HEK293T (cell line): ENCODE measurements around the gene ANKS4B.

Source experiments
- ELF4 ChIP-seq: fragments of 450-650 bp; IDR thresholded peaks from 2 replicates; pipeline ENCODE4 v1.6.1; 2017; ENCODE audit warnings: antibody characterized with exemption
- L3MBTL2 ChIP-seq: fragments of 450-650 bp; conservative IDR thresholded peaks from 2 replicates; pipeline ENCODE4 v1.6.1; 2016; ENCODE audit warnings: mild to moderate bottlenecking
- SUZ12 ChIP-seq: fragments of 450-650 bp; IDR thresholded peaks from 2 replicates; pipeline ENCODE4 v1.6.1; 2016; ENCODE audit warnings: mild to moderate bottlenecking

DNA sequence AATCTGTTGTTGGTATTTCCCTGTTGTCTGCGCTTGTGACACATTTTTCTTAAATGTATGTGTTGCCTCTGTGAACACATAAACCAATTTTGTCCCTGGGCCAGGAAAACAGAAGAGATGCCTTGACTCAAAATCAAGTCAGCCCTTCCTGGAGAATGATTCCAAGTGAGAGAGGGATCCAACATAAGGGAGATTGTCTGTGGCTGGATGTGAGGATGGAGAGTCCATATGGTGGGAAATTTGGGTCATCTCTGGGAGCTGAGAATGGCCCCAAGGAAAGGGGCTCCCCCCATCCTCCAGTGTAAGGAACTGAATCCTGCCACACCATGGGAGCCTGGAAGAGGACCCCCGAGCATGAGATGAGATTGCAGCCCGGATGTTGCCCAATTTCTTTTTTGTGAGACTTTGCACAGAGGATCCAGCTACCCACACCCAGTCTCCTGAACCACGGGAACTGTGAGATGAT lies 31.1 kb downstream of the ANKS4B start:
- TF ChIP-seq SUZ12 (no peak), L3MBTL2 (no peak), ELF4 (no peak)
